H9 (cell line): ENCODE data around the gene LYRM2. TPM values are rescaled to one million over a fixed set of nuclear protein-coding genes. Genes with fewer than 3 reads are reported as not detected.

Source experiments
- DNase-seq: peaks from one replicate; pipeline ENCODE4 v3.0.0-alpha.2; 2017
- H2AFZ ChIP-seq: one replicate; pipeline ENCODE4 v1.6.1; 2013; ENCODE audit warnings: mild to moderate bottlenecking, low read length, control low read depth, moderate library complexity
- H2AK5ac ChIP-seq: 2 replicates; pipeline ENCODE4 v1.6.1; 2013; ENCODE audit warnings: low read length, control low read depth, mixed read lengths; ENCODE audit not compliant: insufficient read length
- H2BK120ac ChIP-seq: one replicate; pipeline ENCODE4 v1.6.1; 2013; ENCODE audit warnings: low read depth, mild to moderate bottlenecking, low read length, control low read depth, inconsistent platforms; ENCODE audit not compliant: poor library complexity, severe bottlenecking
- H2BK12ac ChIP-seq: 2 replicates; pipeline ENCODE4 v1.6.1; 2013; ENCODE audit warnings: low read length, control low read depth, mixed read lengths, low read depth; ENCODE audit not compliant: insufficient read length
- H2BK15ac ChIP-seq: 2 replicates; pipeline ENCODE4 v1.6.1; 2013; ENCODE audit warnings: low read depth, low read length, control low read depth
- H2BK20ac ChIP-seq: one replicate; pipeline ENCODE4 v1.6.1; 2013; ENCODE audit warnings: low read depth, mild to moderate bottlenecking, low read length, control low read depth, inconsistent platforms; ENCODE audit not compliant: poor library complexity, severe bottlenecking
- H2BK5ac ChIP-seq: 2 replicates; pipeline ENCODE4 v1.6.1; 2013; ENCODE audit warnings: low read length, control low read depth, mixed read lengths; ENCODE audit not compliant: insufficient read length
- H3K14ac ChIP-seq: 2 replicates; pipeline ENCODE4 v1.6.1; 2013; ENCODE audit warnings: low read length, control low read depth; ENCODE audit not compliant: insufficient read depth
- H3K18ac ChIP-seq: 2 replicates; pipeline ENCODE4 v1.6.1; 2013; ENCODE audit warnings: low read depth, mild to moderate bottlenecking, mixed read lengths, low read length, control low read depth; ENCODE audit not compliant: insufficient read length
- H3K23ac ChIP-seq: 2 replicates; pipeline ENCODE4 v1.6.1; 2013; ENCODE audit warnings: low read length, control low read depth, mixed read lengths, low read depth; ENCODE audit not compliant: insufficient read length
- H3K23me2 ChIP-seq: 2 replicates; pipeline ENCODE4 v1.6.1; 2013; ENCODE audit warnings: low read depth, mild to moderate bottlenecking, mixed read lengths, low read length, control low read depth; ENCODE audit not compliant: insufficient read length, poor library complexity, severe bottlenecking
- H3K27ac ChIP-seq: 2 replicates; pipeline ENCODE4 v1.5.1; 2013; ENCODE audit warnings: low read length, control low read depth, mixed read lengths, low read depth; ENCODE audit not compliant: insufficient read length
- H3K27me3 ChIP-seq: 2 replicates; pipeline ENCODE4 v1.6.1; 2013; ENCODE audit warnings: low read length, control low read depth, inconsistent platforms; ENCODE audit not compliant: insufficient read depth
- H3K4ac ChIP-seq: 2 replicates; pipeline ENCODE4 v1.6.1; 2013; ENCODE audit warnings: low read depth, mild to moderate bottlenecking, control low read depth, inconsistent platforms, low read length, moderate library complexity
- H3K4me1 ChIP-seq: 2 replicates; pipeline ENCODE4 v1.6.1; 2013; ENCODE audit warnings: low read length, control low read depth, inconsistent platforms; ENCODE audit not compliant: insufficient read depth
- H3K4me2 ChIP-seq: 2 replicates; pipeline ENCODE4 v1.6.1; 2013; ENCODE audit warnings: low read length, control low read depth, mixed read lengths; ENCODE audit not compliant: insufficient read length, insufficient read depth
- H3K56ac ChIP-seq: 2 replicates; pipeline ENCODE4 v1.6.1; 2013; ENCODE audit warnings: low read depth, mild to moderate bottlenecking, mixed read lengths, low read length, control low read depth; ENCODE audit not compliant: insufficient read length
- H3K79me1 ChIP-seq: 2 replicates; pipeline ENCODE4 v1.6.1; 2013; ENCODE audit warnings: low read depth, mild to moderate bottlenecking, moderate library complexity, low read length, control low read depth, inconsistent platforms; ENCODE audit not compliant: insufficient read depth, poor library complexity, severe bottlenecking
- H3K79me2 ChIP-seq: 2 replicates; pipeline ENCODE4 v1.6.1; 2013; ENCODE audit warnings: low read length, control low read depth, inconsistent platforms; ENCODE audit not compliant: insufficient read depth
- H3K9ac ChIP-seq: 2 replicates; pipeline ENCODE4 v1.6.1; 2013; ENCODE audit warnings: low read length, control low read depth, mixed read lengths; ENCODE audit not compliant: insufficient read length; ENCODE audit errors: extremely low read depth
- H3K9me3 ChIP-seq: one replicate; pipeline ENCODE4 v1.6.1; 2013; ENCODE audit warnings: low read depth, low read length, inconsistent platforms; ENCODE audit not compliant: control insufficient read depth
- H3T11ph ChIP-seq: one replicate; pipeline ENCODE4 v1.6.1; 2013; ENCODE audit warnings: mild to moderate bottlenecking, low read length, control low read depth, inconsistent platforms
- H4K20me1 ChIP-seq: one replicate; pipeline ENCODE4 v1.6.1; 2013; ENCODE audit not compliant: control insufficient read depth, insufficient read length, insufficient read depth
- H4K5ac ChIP-seq: 2 replicates; pipeline ENCODE4 v1.6.1; 2013; ENCODE audit warnings: low read depth, mild to moderate bottlenecking, mixed read lengths, low read length, control low read depth; ENCODE audit not compliant: insufficient read length
- H4K8ac ChIP-seq: replicated peaks from 2 replicates; pipeline ENCODE4 v1.6.1; 2013; ENCODE audit warnings: low read length, control low read depth, mixed read lengths, low read depth; ENCODE audit not compliant: insufficient read length
- H4K91ac ChIP-seq: 2 replicates; pipeline ENCODE4 v1.6.1; 2013; ENCODE audit warnings: low read depth, mild to moderate bottlenecking, moderate library complexity, mixed read lengths, low read length, control low read depth; ENCODE audit not compliant: insufficient read length
- H3K27ac Mint-ChIP-seq, 3 experiments: 2 replicates in 2 of 3; 3 replicates in 1 of 3; pipeline ENCODE4 v1.8.0; 2020 to 2021; ENCODE audit warnings: mixed read lengths in 3 of 3, mild to moderate bottlenecking in 1 of 3, moderate library complexity in 1 of 3
- H3K27me3 Mint-ChIP-seq: 2 replicates; pipeline ENCODE4 v1.8.0; 2021; ENCODE audit warnings: low read depth, mild to moderate bottlenecking, moderate library complexity, mixed read lengths
- H3K36me3 Mint-ChIP-seq, 3 experiments: 2 replicates in 2 of 3; 3 replicates in 1 of 3; pipeline ENCODE4 v1.8.0; 2020 to 2021; ENCODE audit warnings: low read depth in 3 of 3, mixed read lengths in 3 of 3; ENCODE audit not compliant: insufficient read depth in 1 of 3
- H3K4me1 Mint-ChIP-seq, 2 experiments: 2 replicates each; pipeline ENCODE4 v1.8.0; 2020; ENCODE audit warnings: mixed read lengths in 2 of 2
- H3K4me3 Mint-ChIP-seq, 2 experiments: 2 replicates in 1 of 2; 3 replicates in 1 of 2; pipeline ENCODE4 v1.8.0; 2020 to 2021; ENCODE audit warnings: mild to moderate bottlenecking in 2 of 2, mixed read lengths in 2 of 2, moderate library complexity in 1 of 2
- H3K9me3 Mint-ChIP-seq, 2 experiments: 2 replicates in 1 of 2; 3 replicates in 1 of 2; pipeline ENCODE4 v1.8.0; 2020; ENCODE audit warnings: mild to moderate bottlenecking in 2 of 2, mixed read lengths in 2 of 2, moderate library complexity in 1 of 2
- CTCF ChIP-seq: fragments of 200-600 bp; sonication (generic); conservative IDR thresholded peaks from 3 replicates; pipeline ENCODE4 v1.8.0; 2021; ENCODE audit warnings: antibody characterized with exemption, mild to moderate bottlenecking
- WGBS: extraction: QIAGEN DNeasy Blood & Tissue Kit; methylation state at CpG from one replicate; pipeline ENCODE4 v1.1.7; 2013; ENCODE audit warnings: missing lambda C conversion rate, low lambda C conversion rate, mixed read lengths; ENCODE audit not compliant: insufficient read length; ENCODE audit errors: extremely low coverage; 5-methylcytosine and 5-hydroxymethylcytosine counted together
- total RNA-seq: library from RNA; stranded (reverse); gene quantifications from 2 replicates; pipeline ENCODE4 v1.2.1, GENCODE V29; 2021

The LYRM2 gene
- total RNA-seq, 1 experiment from 2014 or later = 29.8 TPM

DNA sequence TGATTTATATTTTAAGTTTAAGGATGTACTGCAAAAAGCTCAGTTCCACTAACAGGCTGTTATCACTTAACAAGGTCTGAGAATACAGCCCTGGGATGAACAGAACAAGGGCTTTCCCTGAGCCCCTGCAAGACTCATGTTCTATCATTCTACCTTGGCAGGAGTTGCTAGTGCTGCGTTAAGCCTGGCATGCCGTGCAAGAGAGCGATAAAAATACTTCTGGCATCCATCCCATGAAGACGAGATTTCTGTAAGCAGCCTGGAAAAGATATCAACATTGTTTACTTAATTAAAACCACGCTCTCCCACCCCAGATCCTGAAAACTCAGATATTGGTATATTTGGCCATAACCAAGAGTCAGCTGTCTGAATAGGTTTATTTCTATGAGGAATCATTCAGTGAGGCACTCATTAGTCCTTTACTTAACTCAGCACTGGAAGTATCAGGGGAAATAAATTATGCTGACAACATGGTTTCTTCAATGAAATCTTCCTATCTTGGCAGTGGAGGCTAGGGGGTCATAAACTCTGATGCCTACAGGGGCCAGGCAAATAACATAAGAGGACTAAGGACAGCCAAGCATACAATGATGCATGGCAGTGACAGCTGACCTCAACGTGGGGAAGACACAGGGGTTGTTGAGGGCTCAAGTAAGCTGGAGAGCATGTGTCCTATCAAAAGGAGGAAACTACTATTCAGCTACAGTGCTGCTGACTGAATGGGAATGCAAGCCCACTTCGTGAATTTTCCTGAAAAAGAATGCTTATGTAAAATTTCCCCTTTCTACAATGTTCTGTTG lies 37.6 kb upstream of the LYRM2 start:
- WGBS = no CpG with 5 or more reads among the region's 7 CpGs
- no peak overlapping the region for H2BK120ac ChIP-seq

More for the DNA sequence above, 37.6 kb upstream of the LYRM2 start:
- DNase-seq = no peak
- H3K23ac ChIP-seq = no peak overlapping the region
- no peaks in the 10 kb centered on the region for H3K9me3 Mint-ChIP-seq
- H3K9me3 ChIP-seq = no peaks in the 10 kb centered on the region
- H3K4me1 ChIP-seq = peaks cover 13% of the 10 kb centered on the region
- no peak overlapping the region for H3K14ac ChIP-seq
- TF ChIP-seq CTCF = no peak
- H3K4me3 Mint-ChIP-seq = no peak overlapping the region
- no peak overlapping the region for H3K4me2 ChIP-seq
- H3K27ac Mint-ChIP-seq = peak overlapping the region; percentile 36 to 93 (median 70); a peak in 4 of 7 replicates
- H3K27me3 Mint-ChIP-seq = no peaks in the 10 kb centered on the region
- H3K18ac ChIP-seq = no peak overlapping the region
- H3T11ph ChIP-seq = no peak overlapping the region
- peaks cover 72 to 89% (median 80%) of the 10 kb centered on the region in 3 experiments for H3K36me3 Mint-ChIP-seq
- H3K27me3 ChIP-seq = no peaks in the 10 kb centered on the region
- no peak overlapping the region for H4K8ac ChIP-seq
- no peaks in the 10 kb centered on the region for H3K79me2 ChIP-seq
- no peak overlapping the region for H2BK5ac ChIP-seq
- no peak overlapping the region for H3K4ac ChIP-seq
- H4K20me1 ChIP-seq = no peaks in the 10 kb centered on the region
- H3K4me1 Mint-ChIP-seq = peaks cover 35 to 36% of the 10 kb centered on the region in 2 experiments
- no peak overlapping the region for H4K91ac ChIP-seq
- H2BK20ac ChIP-seq = no peak overlapping the region
- no peak overlapping the region for H4K5ac ChIP-seq
- no peak overlapping the region for H2BK15ac ChIP-seq
- no peak overlapping the region for H2BK12ac ChIP-seq
- no peaks in the 10 kb centered on the region for H3K23me2 ChIP-seq
- no peak overlapping the region for H2AK5ac ChIP-seq
- no peak overlapping the region for H2AFZ ChIP-seq
- H3K56ac ChIP-seq = no peak overlapping the region
- H3K27ac ChIP-seq = no peak overlapping the region
- H3K9ac ChIP-seq = no peak overlapping the region
- H3K79me1 ChIP-seq = no peaks in the 10 kb centered on the region
